Nephron (organoid): ENCODE results near the gene GRM8.

Experiments used
- H3K27ac Mint-ChIP-seq, 3 experiments: 2 replicates each; pipeline ENCODE4 v1.8.0; 2020; ENCODE audit warnings: mixed read lengths in 3 of 3, mild to moderate bottlenecking in 2 of 3, moderate library complexity in 1 of 3
- H3K27me3 Mint-ChIP-seq: 2 replicates; pipeline ENCODE4 v1.8.0; 2021; ENCODE audit warnings: low read depth, mild to moderate bottlenecking, moderate library complexity, mixed read lengths
- H3K36me3 Mint-ChIP-seq: 2 replicates; pipeline ENCODE4 v1.8.0; 2020; ENCODE audit warnings: low read depth, mixed read lengths
- H3K4me1 Mint-ChIP-seq: 2 replicates; pipeline ENCODE4 v1.8.0; 2020; ENCODE audit warnings: mixed read lengths
- H3K4me3 Mint-ChIP-seq, 3 experiments: 2 replicates each; pipeline ENCODE4 v1.8.0; 2020; ENCODE audit warnings: mild to moderate bottlenecking in 3 of 3, mixed read lengths in 3 of 3, moderate library complexity in 2 of 3
- H3K9me3 Mint-ChIP-seq: 2 replicates; pipeline ENCODE4 v1.8.0; 2020; ENCODE audit warnings: mixed read lengths
- CTCF ChIP-seq, 3 experiments: fragments of 200-600 bp; sonication (generic); IDR thresholded peaks; one replicate each; pipeline ENCODE4 v1.5.0; 2021; ENCODE audit warnings: antibody characterized with exemption in 3 of 3; ENCODE audit not compliant: unreplicated experiment in 3 of 3

GRM8 gene

DNA sequence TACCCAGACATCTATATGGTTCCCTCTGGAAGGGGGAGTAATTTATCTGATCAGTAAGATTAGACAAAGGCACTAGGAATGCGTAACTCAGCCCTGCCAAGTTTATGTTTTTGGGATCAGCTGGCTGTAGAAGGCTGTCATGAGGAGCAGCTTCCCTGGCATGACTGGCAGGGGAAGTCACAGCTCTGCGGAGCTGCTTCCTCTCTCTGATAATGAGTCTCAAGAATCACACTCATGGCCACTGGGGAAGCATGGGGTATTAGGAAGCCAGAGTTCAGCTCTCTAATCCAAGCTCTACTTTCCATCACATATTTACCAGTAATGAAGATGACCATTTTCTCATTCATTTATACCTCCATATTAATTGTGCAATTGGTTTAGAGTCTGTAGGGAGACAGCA lies 758.9 kb downstream of the GRM8 start:
- no peak for TF ChIP-seq CTCF (IDR thresholded peaks at IDR 0.05; ENCODE audit: unreplicated experiment in 3 of 3)
- Mint-ChIP-seq H3K36me3 (no peaks in the 10 kb centered on the region), H3K27me3 (no peaks in the 10 kb centered on the region), H3K9me3 (no peaks in the 10 kb centered on the region), H3K27ac (no peak overlapping the region), H3K4me3 (no peak overlapping the region), H3K4me1 (no peaks in the 10 kb centered on the region)

GRCh38 chr7:126489874-126490273 lies 762.9 kb downstream of the GRM8 start:
- no peaks in the 10 kb centered on the region for H3K9me3 Mint-ChIP-seq
- H3K27ac Mint-ChIP-seq = no peak overlapping the region
- H3K27me3 Mint-ChIP-seq = no peaks in the 10 kb centered on the region
- H3K36me3 Mint-ChIP-seq = no peaks in the 10 kb centered on the region
- TF ChIP-seq CTCF (IDR thresholded peaks at IDR 0.05; ENCODE audit: unreplicated experiment in 3 of 3) = no peak
- H3K4me3 Mint-ChIP-seq = no peak overlapping the region
- H3K4me1 Mint-ChIP-seq = peaks cover 9% of the 10 kb centered on the region

DNA sequence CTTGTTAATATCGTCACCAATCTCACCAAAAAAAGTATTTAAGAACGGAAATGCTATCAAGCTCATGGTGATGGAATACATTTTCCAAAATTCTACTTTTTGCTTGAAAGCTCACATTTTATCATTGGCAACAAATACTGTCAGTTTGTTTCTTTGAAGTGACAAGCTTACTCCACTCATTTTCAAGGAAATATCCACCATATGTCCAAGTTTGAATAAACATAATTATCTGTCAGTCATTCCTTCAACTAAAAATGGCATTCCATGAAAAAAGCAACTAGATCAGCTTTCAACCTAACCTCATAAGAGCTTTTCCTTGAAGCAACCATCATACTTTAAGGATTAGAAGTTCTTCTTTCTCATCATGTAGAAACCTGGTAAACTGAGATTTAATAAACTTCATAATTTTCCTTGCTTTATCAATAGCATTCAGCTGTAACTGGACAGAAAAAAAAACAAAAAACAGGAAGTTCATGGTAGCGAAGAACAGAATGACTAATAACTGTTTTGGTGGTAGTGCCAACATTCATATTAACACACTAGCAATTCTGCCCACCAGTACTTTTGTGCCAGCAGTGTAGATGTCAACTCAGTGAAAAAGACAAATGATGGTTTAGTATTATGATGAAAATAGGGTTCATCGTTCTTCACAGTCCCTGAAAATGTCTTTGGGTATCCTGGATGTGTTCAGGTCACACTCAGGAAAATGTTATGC lies 764.9 kb downstream of the GRM8 start:
- H3K9me3 Mint-ChIP-seq = no peaks in the 10 kb centered on the region
- H3K36me3 Mint-ChIP-seq = no peaks in the 10 kb centered on the region
- H3K4me3 Mint-ChIP-seq = no peak overlapping the region
- no peak overlapping the region for H3K27ac Mint-ChIP-seq
- no peak for TF ChIP-seq CTCF (IDR thresholded peaks at IDR 0.05; ENCODE audit: unreplicated experiment in 3 of 3)
- peaks cover 18% of the 10 kb centered on the region for H3K4me1 Mint-ChIP-seq
- no peaks in the 10 kb centered on the region for H3K27me3 Mint-ChIP-seq

- Mint-ChIP-seq H3K9me3 (no peaks in the 10 kb centered on the region), H3K4me3 (no peak overlapping the region)
- TF ChIP-seq CTCF (IDR thresholded peaks at IDR 0.05; ENCODE audit: unreplicated experiment in 3 of 3) = no peak
Measured at GRCh38 chr7:126486806-126487205, 765.9 kb downstream of the GRM8 start.

DNA sequence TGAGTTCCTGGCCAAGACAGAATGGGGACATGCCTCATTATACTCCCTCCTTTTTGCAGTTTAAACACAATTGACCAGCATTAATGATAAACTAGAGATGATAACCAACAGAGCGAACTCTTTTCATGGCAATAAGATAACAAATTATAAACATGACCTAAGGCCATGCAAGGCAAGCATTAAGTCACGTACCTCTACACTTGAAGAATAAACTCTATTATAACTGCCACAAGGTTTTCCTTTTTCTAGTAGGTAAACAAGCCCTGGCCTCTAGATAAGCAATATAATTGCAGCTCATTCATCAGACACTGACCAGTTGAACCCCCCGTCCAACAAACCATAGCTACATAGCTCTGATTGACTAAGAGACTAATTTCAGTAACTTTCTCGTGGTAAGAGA lies 767.0 kb downstream of the GRM8 start:
- H3K9me3 Mint-ChIP-seq = peaks cover 2% of the 10 kb centered on the region
- TF ChIP-seq CTCF (IDR thresholded peaks at IDR 0.05; ENCODE audit: unreplicated experiment in 3 of 3) = no peak
- no peaks in the 10 kb centered on the region for H3K27me3 Mint-ChIP-seq
- no peaks in the 10 kb centered on the region for H3K36me3 Mint-ChIP-seq
- no peak overlapping the region for H3K4me3 Mint-ChIP-seq
- H3K27ac Mint-ChIP-seq = no peak overlapping the region
- peaks cover 18% of the 10 kb centered on the region for H3K4me1 Mint-ChIP-seq

More at GRCh38 chr7:126486806-126487205, 765.9 kb downstream of the GRM8 start:
- H3K36me3 Mint-ChIP-seq = no peaks in the 10 kb centered on the region
- no peaks in the 10 kb centered on the region for H3K27me3 Mint-ChIP-seq
- H3K27ac Mint-ChIP-seq = no peak overlapping the region
- peaks cover 18% of the 10 kb centered on the region for H3K4me1 Mint-ChIP-seq

- no peaks in the 10 kb centered on the region for H3K36me3 Mint-ChIP-seq
Measured at GRCh38 chr7:126483972-126484371, 768.8 kb downstream of the GRM8 start.

More at GRCh38 chr7:126483972-126484371, 768.8 kb downstream of the GRM8 start:
- no peak overlapping the region for H3K27ac Mint-ChIP-seq
- H3K4me3 Mint-ChIP-seq = no peak overlapping the region
- no peak for TF ChIP-seq CTCF (IDR thresholded peaks at IDR 0.05; ENCODE audit: unreplicated experiment in 3 of 3)
- peaks cover 18% of the 10 kb centered on the region for H3K4me1 Mint-ChIP-seq
- H3K9me3 Mint-ChIP-seq = peaks cover 9% of the 10 kb centered on the region
- H3K27me3 Mint-ChIP-seq = no peaks in the 10 kb centered on the region
